ENCODE measurements around the gene ZFYVE19. TPM values are rescaled to one million over a fixed set of nuclear protein-coding genes. Genes with fewer than 3 reads are reported as not detected.

Gene ZFYVE19
- polyA plus RNA-seq, 3 donors, result 25.7 to 27.9 (median 26.0) TPM

DNA sequence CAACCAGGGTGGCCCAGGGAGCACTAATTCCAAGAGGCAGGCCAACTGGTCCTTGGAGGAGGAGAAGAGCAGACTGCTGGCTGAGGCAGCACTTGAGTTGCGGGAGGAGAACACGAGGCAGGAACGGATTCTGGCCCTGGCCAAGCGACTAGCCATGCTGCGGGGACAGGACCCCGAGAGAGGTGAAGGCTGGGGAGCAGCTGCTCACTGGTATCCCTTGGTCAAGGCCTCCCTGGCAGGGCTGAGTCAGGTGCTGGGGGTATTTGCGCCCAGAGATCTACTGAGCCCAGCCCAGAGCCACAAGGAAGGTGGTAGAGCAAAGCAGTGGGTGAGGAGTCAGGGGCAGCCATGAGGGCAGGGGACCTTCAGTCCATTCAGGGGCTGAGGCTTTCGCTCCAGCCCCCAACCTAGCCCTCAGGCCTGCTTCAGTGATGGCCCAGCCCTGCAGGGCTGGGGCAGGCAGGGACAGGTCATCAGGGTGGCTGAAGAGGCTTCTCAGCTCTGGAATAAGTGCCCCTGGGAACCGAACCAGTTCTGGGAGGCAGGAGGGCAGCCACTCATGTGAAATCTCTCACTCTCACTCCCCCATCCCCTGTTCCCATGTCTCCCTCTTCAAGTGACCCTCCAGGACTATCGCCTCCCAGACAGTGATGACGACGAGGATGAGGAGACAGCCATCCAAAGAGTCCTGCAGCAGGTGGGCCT, 6.0 kb downstream of the ZFYVE19 start:
- DNase-seq (ENCODE audit: low read depth in 3 of 3, low spot score in 2 of 3), result no peak

DNA sequence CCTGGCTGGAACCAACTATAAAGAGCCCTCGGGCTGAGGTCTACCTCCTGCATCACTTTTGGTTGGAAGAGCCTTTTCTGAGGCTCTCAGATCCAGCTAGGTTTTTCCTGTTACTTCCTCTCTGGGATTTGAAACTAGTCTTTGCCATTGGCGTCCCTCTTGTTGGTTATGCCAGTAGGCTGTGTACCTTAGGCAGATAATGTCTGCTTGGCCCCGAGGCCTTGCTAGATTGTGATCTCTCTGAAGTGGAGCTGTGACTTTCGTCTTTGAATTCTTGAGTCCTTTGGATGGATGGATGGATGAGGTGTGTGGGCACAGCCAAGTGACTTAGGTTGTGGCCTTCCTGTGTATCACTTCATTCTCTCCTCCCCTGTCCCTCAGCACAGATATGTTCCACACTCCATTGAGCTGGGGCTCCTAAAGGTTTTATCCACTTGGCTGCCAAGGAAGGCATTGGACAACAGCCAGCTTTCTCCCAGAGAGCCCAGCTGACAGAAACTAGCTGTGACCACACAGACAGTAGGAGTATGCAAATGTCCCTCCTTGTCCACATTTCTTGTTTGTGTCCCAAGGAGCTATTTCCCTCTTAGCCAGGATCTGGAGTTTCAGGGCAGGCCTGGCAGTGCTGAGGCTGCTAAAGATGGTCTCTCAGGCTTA, 8.3 kb downstream of the ZFYVE19 start:
- DNase-seq (ENCODE audit: low read depth in 3 of 3, low spot score in 2 of 3), result peak in 2 of 3 donors; percentile 17 to 36

DNA sequence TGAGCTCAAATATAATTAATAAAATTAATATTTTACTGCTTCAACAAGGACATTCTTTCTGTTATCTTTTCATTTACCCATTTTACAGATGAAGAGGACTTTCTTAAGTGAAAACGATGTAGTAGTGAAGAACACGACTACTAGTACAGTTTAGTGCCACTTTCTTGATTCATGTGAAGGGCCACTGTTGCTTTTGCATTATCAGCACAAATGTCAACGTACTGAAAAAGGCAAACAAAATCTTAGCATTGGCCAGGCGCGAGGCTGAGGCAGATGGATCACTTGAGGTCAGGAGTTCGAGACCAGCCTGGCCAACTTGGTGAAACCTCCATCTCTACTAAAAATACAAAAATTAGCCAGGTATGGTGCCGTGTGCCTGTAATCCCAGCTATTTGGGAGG, 12.2 kb downstream of the ZFYVE19 start:
- DNase-seq (ENCODE audit: low read depth in 3 of 3, low spot score in 2 of 3), result no peak

DNA sequence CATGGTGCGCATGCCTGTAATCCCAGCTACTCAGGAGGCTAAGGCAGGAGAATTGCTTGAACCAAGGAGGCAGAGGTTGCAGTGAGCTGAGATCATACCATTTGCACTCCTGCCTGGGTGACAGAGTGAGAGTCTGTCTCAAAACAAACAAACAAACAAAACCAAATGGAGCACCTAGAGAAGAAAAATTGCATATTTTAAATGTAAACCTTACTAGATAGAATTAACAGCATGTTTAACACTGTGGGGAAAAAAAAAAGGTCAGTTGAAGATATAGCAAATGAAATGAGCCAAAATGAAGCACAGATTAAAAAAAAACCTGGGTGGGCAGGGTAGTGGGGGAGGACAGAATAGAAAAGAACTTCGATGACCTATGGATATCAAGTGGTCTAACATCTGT, 14.3 kb downstream of the ZFYVE19 start:
- no peak for DNase-seq (ENCODE audit: low read depth in 3 of 3, low spot score in 2 of 3)

DNA sequence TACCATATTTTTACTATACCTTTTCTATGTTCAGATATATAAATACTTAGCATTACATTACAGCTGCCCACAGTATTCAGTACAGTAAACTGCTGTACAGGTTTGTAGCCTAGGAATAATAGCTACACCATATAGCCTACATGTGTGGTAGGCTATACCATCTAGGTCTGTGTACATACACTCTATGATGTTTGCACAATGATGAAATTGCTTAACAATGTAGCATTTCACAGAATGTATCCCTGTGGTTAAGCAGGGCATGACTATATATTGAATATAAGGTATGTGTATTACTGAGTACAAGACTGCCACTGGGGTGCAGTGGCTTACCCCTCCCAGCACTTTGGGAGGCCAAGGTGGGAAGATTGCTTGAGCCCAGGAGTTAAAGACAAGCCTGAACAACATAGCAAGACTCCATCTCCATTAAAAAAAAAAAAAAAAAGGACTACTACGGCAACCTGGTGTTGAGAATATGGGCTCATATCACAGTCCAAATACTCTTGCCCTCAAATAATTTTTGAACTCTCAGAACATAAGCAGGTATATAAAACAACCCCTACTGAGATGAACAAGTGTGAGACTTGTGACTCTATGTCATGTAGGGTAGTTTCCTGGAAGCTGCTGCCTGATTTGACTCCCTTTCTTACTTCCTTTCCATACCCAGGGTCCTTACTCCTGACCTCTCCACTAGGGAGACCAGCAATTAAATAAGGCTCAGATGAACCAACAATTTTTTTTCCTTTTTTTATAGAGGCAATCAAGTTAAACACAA, 16.9 kb downstream of the ZFYVE19 start:
- no peak for DNase-seq (ENCODE audit: low read depth in 3 of 3, low spot score in 2 of 3)

DNA sequence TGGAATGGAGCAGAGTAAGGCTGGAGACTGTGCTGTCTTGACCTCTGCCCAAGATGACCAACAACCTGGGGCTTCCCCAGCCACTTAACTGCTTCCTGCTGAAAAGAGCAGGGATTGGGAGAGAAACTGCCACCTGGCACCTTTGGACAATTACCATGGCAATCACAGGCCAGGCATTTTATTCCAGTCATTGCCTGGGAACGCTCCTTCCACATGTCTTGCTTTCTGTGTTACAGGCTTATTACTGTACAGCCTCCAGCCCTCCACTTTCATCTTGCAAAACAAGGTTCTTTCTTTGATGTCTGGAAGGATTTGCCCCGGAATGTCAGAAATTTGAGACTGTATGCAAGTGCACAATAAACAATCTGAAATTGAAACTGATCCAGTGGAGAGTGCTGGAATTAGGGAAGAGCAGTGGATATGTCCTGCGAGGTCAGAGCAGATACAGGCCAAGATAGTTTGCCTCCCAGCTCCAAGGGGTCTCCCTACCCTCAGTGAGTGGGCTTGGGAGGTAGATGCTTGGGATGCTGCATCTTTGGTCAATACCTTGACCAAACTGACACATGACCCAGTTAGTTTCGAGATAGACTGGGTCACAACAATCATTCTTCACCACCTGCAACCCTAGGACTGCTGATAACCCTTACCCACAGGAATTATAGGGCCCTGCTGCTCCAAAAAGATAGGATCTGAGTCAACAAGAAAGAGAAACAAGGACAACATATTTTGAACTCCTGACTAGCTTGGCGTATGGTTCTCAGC, 19.0 kb downstream of the ZFYVE19 start:
- DNase-seq (ENCODE audit: low read depth in 3 of 3, low spot score in 2 of 3), result no peak

DNA sequence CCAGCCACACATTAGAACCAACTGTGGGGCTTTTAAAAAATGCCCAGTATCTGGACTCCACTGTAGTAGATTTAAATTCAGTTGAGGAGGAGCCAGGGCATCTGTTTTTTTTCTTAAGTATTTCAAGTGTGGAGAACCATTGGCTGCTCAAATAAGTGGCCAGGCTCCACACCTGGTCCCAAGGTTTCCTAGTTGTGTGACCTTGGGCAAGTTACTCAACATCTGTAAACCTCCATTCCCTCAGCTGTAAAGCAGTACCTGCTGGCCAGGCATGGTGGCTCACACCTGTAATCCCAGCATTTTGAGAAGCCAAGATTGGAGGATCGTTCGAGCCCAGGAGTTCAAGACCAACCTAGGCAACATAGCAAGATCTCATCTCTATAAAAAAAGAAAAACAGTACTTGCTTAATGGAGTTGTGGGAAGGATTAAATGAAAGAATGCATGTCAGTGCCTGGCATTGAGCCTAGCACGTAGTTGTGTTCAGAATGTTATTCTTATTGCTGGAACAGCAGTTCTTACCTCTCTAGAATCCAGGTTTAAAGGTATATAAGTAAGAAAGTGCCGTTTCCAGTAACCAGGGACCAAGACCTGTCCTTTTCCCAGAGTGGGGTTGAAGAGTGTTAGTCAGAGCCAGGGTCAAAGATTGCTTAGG, 19.7 kb downstream of the ZFYVE19 start:
- DNase-seq (ENCODE audit: low read depth in 3 of 3, low spot score in 2 of 3), result no peak

DNA sequence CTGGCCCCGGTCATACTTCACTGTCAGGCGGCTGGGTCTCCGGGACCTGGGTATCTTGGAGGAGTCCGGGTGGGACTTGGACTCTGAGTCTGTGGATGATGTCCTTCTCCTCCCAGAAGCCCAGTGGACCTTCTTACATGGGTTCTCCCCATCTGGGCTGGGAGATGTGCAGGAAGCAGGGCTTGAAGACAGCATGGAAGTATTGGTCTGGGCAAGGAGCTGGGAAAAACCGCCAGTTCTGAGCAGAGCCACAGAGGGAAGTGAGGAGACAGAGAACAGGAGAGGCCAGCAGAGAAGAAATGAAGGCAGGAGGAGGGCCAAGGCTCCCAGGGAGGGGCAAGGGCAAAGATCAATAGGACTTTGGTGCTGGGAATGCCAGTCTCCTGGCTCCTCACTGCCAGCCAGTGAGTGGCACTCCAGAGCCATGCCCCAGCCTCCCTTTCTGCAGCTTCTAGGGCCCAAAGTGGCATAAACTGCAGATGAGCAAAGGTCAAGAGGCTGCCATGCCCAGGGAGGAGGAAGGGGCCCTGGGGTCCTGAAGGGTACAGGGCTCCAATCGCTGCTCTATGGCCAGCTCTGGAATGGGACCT, 21.7 kb downstream of the ZFYVE19 start, which contains the start of gene PPP1R14D:
PPP1R14D (minus strand) TSS at position 262 of the 590 bp plus-strand sequence; CDS start at position 195, 67 bp downstream.
- no peak for DNase-seq (ENCODE audit: low read depth in 3 of 3, low spot score in 2 of 3)

DNA sequence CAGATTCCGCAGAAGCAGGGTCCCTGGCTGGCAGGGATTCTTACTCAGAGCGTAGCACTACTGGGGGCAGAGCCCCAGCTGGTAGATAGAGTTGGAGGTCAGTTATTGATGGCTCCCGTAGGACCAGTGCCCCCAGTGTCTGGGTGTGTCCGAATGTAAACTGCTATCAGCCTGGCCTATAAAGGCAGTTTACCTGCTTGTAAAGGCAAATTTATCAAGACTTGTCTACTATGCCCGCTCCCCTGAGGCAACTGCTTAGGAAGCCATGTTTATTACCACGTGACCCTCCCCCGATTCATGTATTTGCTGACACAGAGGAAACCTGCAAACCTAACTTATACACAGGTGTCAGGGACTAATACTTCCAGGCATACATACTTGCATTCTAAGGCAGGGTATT, 22.2 kb downstream of the ZFYVE19 start:
- DNase-seq (ENCODE audit: low read depth in 3 of 3, low spot score in 2 of 3), result no peak

DNA sequence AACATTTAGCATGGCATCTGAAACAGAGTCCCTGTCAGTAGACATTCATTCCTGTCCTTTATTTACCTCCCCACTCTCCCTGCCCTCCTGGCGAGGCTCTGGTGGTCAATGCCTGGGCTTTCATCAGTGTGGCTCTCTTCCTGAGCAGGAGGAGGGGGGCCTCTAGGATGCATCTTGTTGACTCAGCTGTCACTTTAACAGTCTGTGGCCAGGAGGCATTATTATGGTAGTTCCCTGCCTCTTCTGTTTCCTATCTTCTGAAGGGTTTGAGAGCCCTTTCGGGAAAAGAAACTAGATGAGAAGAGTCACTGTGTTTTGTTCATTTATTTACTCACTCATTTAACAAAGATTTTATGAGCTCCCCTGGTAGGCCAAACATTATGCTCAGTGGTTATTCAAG, 24.0 kb downstream of the ZFYVE19 start:
- no peak for DNase-seq (ENCODE audit: low read depth in 3 of 3, low spot score in 2 of 3)

DNA sequence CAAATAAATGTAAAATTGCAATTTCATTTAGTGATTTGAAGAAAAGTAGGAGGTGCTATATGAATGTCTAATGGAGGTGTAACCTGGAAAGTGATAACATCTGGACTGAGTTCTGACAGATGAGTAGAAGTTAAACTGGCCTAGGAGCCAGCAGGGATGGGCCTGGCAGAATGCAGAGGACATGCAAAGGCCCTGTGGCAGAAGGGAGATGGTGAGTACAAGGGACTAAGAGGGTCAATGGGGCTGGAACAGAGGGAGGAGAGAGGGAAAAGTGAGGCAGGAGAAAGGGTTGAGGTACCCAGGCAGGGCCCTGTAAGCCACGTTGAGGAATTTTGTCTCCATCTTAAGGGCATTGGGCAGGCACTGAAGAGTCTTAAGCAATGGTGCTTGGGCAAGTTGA, 25.0 kb downstream of the ZFYVE19 start:
- DNase-seq (ENCODE audit: low read depth in 3 of 3, low spot score in 2 of 3), result no peak

DNA sequence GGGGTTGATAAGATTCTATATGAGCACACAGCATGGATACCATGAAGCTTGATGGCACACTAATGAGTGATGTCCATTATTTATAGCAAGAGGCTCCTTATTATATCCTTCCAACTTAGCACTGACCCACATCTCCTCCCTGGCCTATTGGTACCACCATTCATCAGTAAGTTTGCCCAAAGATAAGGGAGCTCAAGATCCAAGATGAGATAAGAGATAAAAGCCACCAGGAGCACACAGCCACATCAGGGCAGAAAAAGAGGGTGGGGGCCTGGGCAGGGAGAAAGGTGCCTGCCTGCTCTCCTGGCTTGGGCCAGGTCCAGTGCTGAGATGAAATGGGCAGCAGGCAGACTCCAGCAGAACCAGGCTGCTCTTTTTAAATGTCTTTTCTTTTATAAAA, 26.0 kb downstream of the ZFYVE19 start:
- no peak for DNase-seq (ENCODE audit: low read depth in 3 of 3, low spot score in 2 of 3)

DNA sequence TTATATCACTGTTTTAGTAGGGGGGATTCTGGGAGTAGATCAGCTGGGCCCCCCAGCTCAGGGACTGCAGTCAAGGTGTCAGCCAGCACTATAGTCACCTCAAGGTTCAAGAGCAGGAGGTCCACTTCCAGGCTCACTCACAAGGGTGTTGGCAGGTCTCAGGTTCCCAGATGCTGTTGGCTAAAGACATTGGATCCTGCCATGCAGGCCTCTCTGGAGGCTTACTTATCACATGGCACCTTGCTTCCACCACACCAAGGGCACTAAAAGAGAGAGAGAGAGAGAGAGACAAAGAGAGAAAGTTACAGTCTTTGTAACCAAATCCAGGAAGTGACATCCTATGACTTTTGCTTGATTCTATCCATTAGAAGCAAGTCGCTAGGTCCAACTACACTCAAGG, 29.1 kb downstream of the ZFYVE19 start:
- DNase-seq (ENCODE audit: low read depth in 3 of 3, low spot score in 2 of 3), result no peak

DNA sequence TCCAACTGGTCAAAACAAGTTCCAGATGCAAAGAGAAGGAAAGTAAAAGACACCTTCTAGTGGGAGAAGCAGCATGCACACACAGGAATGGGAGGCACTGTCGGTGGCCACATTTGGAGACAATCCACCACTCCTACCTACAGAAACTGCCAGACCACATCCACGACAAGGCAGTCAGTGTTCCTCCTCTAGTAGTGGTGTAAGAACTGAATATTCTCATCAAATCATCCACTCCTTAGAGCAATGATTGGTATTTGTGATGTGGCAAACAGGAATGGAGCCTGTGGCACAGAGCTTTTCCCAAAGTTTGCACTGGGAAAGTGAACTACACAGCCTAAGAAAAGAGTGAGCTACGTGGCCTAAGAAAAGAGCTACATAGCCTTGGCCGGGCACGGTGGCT, 31.9 kb downstream of the ZFYVE19 start:
- DNase-seq (ENCODE audit: low read depth in 3 of 3, low spot score in 2 of 3), result no peak

DNA sequence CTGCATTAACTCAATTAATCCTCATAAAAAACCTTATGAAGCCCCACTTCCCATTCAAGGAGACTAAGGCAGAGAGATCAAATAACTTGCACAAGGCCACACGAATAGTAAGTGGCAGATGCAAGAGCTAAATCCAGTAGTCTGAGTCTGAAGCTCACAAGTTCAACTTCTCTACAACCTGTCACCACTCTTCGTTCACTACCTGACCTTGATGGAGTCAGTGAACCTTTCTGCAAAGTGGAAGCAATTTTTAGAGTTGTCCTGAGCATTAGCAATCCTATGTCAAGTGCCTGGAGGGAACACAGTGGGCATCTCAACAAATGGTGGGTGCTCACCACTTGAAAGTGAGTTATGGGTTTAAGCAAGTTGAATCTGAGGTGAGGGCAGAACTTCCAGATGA, 34.9 kb downstream of the ZFYVE19 start:
- no peak for DNase-seq (ENCODE audit: low read depth in 3 of 3, low spot score in 2 of 3)

DNA sequence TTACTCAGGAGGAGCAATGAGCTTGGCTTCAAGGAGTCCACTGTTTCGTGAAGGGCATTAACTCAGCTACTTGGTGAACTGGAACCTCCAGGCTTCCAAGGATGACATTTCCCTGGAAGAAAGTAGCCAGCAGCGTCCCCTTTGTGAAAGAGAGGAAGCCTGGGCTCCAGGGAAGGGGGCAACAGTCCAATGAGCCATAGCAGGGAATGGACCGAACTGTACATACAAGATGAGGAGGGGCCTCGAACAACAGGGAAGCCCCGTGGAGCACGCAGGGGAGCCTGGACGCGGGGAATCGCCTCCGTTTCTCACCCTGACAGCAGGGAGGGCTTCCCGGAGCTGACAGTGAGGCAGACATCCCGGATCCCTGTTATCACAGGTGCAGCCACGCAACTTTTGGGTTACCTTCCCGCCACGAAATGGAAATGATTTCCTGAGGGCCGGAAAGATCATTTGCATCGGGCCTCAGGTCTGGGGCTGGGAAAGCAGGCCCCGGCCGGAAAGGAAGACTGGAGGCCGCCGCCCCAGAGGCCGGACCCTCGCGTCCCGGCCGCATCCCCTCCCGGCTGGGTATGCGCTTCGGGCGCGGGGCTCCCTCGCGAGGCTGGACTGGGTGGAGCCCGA, 36.5 kb downstream of the ZFYVE19 start:
- DNase-seq (ENCODE audit: low read depth in 3 of 3, low spot score in 2 of 3), result no peak

DNA sequence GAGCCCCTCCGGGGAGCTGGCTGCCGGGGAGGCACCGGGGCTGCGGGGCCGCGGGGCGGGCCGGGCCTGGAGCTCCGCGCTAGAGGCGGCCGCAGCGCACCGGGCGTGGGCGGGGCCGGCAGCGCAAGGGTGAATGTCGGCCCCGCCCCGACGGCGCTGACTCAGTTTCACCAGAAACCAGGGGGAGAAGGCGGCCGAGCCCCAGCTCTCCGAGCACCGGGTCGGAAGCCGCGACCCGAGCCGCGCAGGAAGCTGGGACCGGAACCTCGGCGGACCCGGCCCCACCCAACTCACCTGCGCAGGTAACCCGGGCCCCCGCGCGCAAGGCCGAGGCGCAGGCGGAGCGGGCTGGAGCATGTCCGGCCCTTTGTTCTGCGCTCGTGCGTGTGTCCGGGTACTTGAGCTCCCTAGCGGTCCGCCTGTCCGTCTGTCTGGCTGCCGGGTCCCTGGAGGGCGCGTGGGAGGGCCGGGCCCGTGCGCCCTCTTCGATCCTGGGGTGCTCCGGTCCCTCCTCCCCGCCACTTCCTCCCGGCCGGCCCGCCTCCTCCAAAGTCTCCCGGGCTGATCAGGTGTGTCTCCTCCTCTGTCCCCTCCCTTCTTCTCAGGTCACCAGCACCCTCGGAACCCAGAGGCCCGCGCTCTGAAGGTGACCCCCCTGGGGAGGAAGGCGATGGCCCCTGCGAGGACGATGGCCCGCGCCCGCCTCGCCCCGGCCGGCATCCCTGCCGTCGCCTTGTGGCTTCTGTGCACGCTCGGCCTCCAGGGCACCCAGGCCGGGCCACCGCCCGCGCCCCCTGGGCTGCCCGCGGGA, 37.2 kb downstream of the ZFYVE19 start, which contains the start of gene SPINT1:
SPINT1 (plus strand) TSS at position 164 of the 811 bp plus-strand sequence; CDS start at position 671, 507 bp downstream.
- DNase-seq (ENCODE audit: low read depth in 3 of 3, low spot score in 2 of 3), result no peak

DNA sequence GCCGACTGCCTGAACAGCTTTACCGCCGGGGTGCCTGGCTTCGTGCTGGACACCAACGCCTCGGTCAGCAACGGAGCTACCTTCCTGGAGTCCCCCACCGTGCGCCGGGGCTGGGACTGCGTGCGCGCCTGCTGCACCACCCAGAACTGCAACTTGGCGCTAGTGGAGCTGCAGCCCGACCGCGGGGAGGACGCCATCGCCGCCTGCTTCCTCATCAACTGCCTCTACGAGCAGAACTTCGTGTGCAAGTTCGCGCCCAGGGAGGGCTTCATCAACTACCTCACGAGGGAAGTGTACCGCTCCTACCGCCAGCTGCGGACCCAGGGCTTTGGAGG, 37.8 kb downstream of the ZFYVE19 start:
- no peak for DNase-seq (ENCODE audit: low read depth in 3 of 3, low spot score in 2 of 3)

DNA sequence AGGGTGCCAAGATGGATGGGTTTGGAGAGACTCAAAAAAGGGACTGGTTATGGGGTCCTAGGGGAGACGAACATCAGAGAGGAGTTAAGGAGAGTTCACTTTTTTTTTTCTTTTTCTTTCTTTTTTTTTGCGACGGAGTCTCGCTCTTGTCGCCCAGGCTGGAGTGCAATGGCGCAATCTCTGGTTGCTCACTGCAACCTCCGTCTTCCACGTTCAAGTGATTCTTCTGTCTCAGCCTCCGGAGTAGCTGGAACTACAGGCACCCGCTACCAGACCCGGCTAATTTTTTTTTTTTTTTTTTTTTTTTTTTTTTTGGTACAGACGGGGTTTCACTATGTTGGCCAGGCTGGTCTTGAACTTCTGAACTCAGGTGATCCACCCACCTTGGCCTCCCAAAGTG, 38.1 kb downstream of the ZFYVE19 start:
- no peak for DNase-seq (ENCODE audit: low read depth in 3 of 3, low spot score in 2 of 3)
